Kidney (tissue), 14 donors: ENCODE results near the gene ENPP5. TPM values are rescaled to one million over a fixed set of nuclear protein-coding genes. Genes with fewer than 3 reads are reported as not detected.

Experiments
- DNase-seq, 5 donors: peaks; one replicate each; pipeline ENCODE4 v3.0.0-alpha.2; 2013 to 2020
- FAIRE-seq: peaks from 2 replicates; lab custom pipeline; 2012; peaks lifted over from hg19 to GRCh38; lab: Jason Lieb, UNC
- H3K27ac ChIP-seq, 2 donors: one replicate each; pipeline ENCODE4 v1.7.0; 2013; ENCODE audit warnings: low read depth in 2 of 2, low read length in 2 of 2, inconsistent platforms in 1 of 2
- H3K27me3 ChIP-seq: one replicate; pipeline ENCODE4 v1.7.1; 2013; ENCODE audit warnings: low read length, inconsistent platforms; ENCODE audit not compliant: control insufficient read depth, insufficient read depth
- H3K36me3 ChIP-seq, 3 donors: one replicate each; pipeline versions ENCODE4 v1.7.0 to v1.7.1; 2013; ENCODE audit warnings: low read length in 3 of 3, control low read depth in 1 of 3, inconsistent platforms in 1 of 3; ENCODE audit not compliant: insufficient read depth in 3 of 3, control insufficient read depth in 2 of 3
- H3K4me1 ChIP-seq, 3 donors: one replicate each; pipeline versions ENCODE4 v1.7.0 to v1.7.1; 2013; ENCODE audit warnings: low read length in 3 of 3, inconsistent platforms in 1 of 3, low read depth in 1 of 3; ENCODE audit not compliant: control insufficient read depth in 2 of 3, insufficient read depth in 2 of 3
- H3K4me3 ChIP-seq, 3 donors: one replicate each; pipeline versions ENCODE4 v1.7.0 to v1.8.1; 2013; ENCODE audit warnings: low read length in 3 of 3, control low read depth in 1 of 3, inconsistent platforms in 1 of 3
- H3K9ac ChIP-seq, 3 donors: one replicate each; pipeline versions ENCODE4 v1.7.0 to v1.7.1; 2013; ENCODE audit warnings: low read length in 3 of 3, control low read depth in 1 of 3, inconsistent platforms in 1 of 3
- H3K9me3 ChIP-seq, 3 donors: one replicate each; pipeline versions ENCODE4 v1.7.0 to v1.7.1; 2013; ENCODE audit warnings: low read length in 3 of 3, control low read depth in 1 of 3, inconsistent platforms in 1 of 3; ENCODE audit not compliant: control insufficient read depth in 2 of 3, insufficient read depth in 1 of 3
- intact Hi-C: fragments of 100-400 bp; cut with DNase I; formaldehyde crosslinking; loops from one replicate; pipeline ENCODE4 v1.11.1; 2022
- polyA plus RNA-seq: library from polyadenylated mRNA; stranded (reverse); fragments of 350-450 nt; fragmentation: Illumina TruSeq; extraction: RNeasy Lipid Tissue Mini Kit (QIAGEN cat#74804); gene quantifications from one replicate; pipeline ENCODE4 v1.2.3, GENCODE V29; 2014; ENCODE audit warnings: low read depth, low replicate concordance; ENCODE audit not compliant: insufficient read depth
- total RNA-seq: library from RNA; stranded (reverse); fragmentation: NEBNext Ultra II Directional; extraction: Animal tissue kit (Norgen Biotek cat#: 25700); gene quantifications from one replicate; pipeline ENCODE4 v1.2.1, GENCODE V29; 2021
- TF ChIP-seq, protein P1 (sequence below): IDR thresholded peaks from 3 replicates; pipeline ENCODE4 v1.5.1; 2012; ENCODE audit warnings: mild to moderate bottlenecking, moderate library complexity, borderline replicate concordance; ENCODE audit not compliant: insufficient read depth; ENCODE audit errors: extremely low read depth
- donor health status: control.
- donor health status: control.
- donor health status: control.
- donor health status: control.
- donor health status: control.
- donor health status: DM: yes; HTN: yes; CAD: no.
- donor health status: Normal renal cell carcinoma (clear cell type).

ENPP5 gene
- total and polyA plus RNA-seq, 2 donors from 2014 or later: 21.5 to 22.9 TPM

- H3K4me3 ChIP-seq: no peak overlapping the region
- intact Hi-C loops: no loop called here
- no peak for FAIRE-seq
- H3K9ac ChIP-seq: no peak overlapping the region
- H3K4me1 ChIP-seq: no peaks in the 10 kb centered on the region
- no peaks in the 10 kb centered on the region for H3K36me3 ChIP-seq
- H3K9me3 ChIP-seq: peaks cover 0 to 4% (median 2%) of the 10 kb centered on the region in 3 donors
- TF ChIP-seq, protein P1, sequence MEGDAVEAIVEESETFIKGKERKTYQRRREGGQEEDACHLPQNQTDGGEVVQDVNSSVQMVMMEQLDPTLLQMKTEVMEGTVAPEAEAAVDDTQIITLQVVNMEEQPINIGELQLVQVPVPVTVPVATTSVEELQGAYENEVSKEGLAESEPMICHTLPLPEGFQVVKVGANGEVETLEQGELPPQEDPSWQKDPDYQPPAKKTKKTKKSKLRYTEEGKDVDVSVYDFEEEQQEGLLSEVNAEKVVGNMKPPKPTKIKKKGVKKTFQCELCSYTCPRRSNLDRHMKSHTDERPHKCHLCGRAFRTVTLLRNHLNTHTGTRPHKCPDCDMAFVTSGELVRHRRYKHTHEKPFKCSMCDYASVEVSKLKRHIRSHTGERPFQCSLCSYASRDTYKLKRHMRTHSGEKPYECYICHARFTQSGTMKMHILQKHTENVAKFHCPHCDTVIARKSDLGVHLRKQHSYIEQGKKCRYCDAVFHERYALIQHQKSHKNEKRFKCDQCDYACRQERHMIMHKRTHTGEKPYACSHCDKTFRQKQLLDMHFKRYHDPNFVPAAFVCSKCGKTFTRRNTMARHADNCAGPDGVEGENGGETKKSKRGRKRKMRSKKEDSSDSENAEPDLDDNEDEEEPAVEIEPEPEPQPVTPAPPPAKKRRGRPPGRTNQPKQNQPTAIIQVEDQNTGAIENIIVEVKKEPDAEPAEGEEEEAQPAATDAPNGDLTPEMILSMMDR: no peak
- DNase-seq: no peak
- H3K27me3 ChIP-seq: no peaks in the 10 kb centered on the region
- no peak overlapping the region for H3K27ac ChIP-seq
Observed at GRCh38 chr6:46204880-46205650, 34.3 kb upstream of the ENPP5 start.

GRCh38 chr6:46203391-46204177 is 32.8 kb upstream of the ENPP5 start:
- no peaks in the 10 kb centered on the region for H3K4me1 ChIP-seq
- intact Hi-C loops: no loop called here
- no peak overlapping the region for H3K27ac ChIP-seq

DNA sequence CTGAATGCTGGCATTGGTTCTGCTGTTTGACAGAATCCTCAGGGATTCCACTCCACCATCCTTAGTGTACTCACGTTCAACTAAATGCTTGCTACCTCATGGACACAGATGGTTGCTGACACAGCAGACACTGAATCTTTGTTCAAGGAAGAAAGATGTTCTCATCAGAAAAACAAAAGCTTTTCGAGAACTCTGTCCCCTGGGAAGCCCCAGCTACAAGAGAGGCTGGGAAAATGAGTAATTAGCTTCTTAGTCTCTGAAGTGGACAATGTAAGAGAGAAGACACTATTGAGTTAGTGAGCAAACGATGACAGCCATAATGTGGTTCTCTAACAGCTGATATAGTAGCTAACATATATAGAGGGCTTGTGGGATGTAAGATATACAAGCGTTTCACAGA is 30.9 kb upstream of the ENPP5 start:
- no peak overlapping the region for H3K9ac ChIP-seq
- H3K4me3 ChIP-seq: no peak overlapping the region
- intact Hi-C loops: no loop called here
- DNase-seq (no peak), FAIRE-seq (no peak)
- no peaks in the 10 kb centered on the region for H3K4me1 ChIP-seq
- H3K27ac ChIP-seq: no peak overlapping the region
- H3K9me3 ChIP-seq: peaks cover 0 to 4% (median 2%) of the 10 kb centered on the region in 3 donors
- H3K27me3 ChIP-seq: no peaks in the 10 kb centered on the region
- TF ChIP-seq, protein P1: no peak
- no peaks in the 10 kb centered on the region for H3K36me3 ChIP-seq

More at GRCh38 chr6:46203391-46204177, 32.8 kb upstream of the ENPP5 start:
- TF ChIP-seq, protein P1: no peak
- Histone ChIP-seq H3K9me3 (peaks cover 0 to 4% (median 2%) of the 10 kb centered on the region in 3 donors), H3K36me3 (no peaks in the 10 kb centered on the region), H3K9ac (no peak overlapping the region), H3K27me3 (no peaks in the 10 kb centered on the region), H3K4me3 (no peak overlapping the region)
- FAIRE-seq (no peak), DNase-seq (peak in 3 of 5 donors; percentile 17 to 89 (median 62))
